ENCODE data around the gene ZFY.

- no peak for TF ChIP-seq TAF1 (IDR thresholded peaks at IDR 0.05; ENCODE audit: borderline replicate concordance, low read depth, low read length)
- TF ChIP-seq POLR2A (IDR thresholded peaks at IDR 0.05; ENCODE audit: low read depth, low read length) = no peak
These were observed 2.0 kb downstream of the ZFY start for GRCh38 chrY:2937149-2937548.
